Fibroblast of villous mesenchyme (primary cell): Measurements from ENCODE around the gene FOXD1. TPM values are rescaled to one million over a fixed set of nuclear protein-coding genes. Genes with fewer than 3 reads are reported as not detected.

ENCODE experiments used
- DNase-seq: peaks from one replicate; pipeline ENCODE4 v3.0.0-alpha.2; 2010; ENCODE audit warnings: low read depth
- H3K4me3 ChIP-seq: 2 replicates; pipeline ENCODE4 v1.5.1; 2011; ENCODE audit warnings: low read depth, mild to moderate bottlenecking, low read length
- total RNA-seq: library from RNA; depleted of rRNA; stranded (reverse); fragments of >200 nt; gene quantifications from 2 replicates; pipeline ENCODE4 v1.2.3, GENCODE V29; 2012
- TF ChIP-seq, protein P1 (sequence below): IDR thresholded peaks from 2 replicates; pipeline ENCODE4 v1.5.1; 2012; ENCODE audit warnings: low read depth, mild to moderate bottlenecking, low read length; ENCODE audit not compliant: insufficient read depth

Gene FOXD1
- total RNA-seq, 1 donor: 2.2 TPM

DNA sequence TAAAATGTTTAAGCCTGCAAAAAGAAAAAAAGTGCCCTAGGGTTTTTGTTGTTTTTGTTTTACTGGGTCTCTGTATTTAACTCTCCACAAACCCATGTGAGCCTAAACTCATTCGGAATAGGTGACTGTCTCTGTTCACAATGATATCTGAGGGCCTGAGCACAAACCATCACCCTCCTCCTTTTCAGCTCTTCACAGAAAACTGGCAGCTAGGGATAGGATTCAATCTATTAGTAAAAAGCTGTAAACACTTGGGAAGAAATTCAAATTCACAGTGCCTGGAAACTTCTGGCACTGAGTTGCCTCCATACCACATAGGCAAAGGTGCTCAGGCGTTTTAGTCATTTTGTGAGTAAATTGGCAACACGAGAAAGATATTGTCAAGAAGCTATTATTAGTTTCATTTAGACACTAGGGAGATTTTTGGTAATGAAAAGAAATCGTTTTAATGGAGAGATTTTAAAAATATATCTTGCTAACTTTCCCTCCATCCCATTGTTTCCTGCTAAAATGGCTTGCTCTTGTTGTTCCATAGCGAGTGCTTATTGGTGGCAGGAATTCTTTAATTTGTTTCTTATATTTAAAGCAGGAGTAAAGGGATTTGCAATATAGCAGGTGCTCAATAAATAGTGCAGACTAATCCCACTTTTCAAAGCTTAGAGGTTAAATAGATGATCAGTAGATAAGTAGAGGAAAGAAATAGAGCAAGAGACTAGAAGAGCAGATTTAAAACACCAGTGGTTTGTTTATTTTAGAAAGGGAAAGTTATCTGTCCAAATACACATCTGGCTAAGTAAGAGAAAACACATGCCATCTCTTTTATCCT is 9.7 kb downstream of the FOXD1 start:
- no peak overlapping the region for H3K4me3 ChIP-seq
- TF ChIP-seq, protein P1, sequence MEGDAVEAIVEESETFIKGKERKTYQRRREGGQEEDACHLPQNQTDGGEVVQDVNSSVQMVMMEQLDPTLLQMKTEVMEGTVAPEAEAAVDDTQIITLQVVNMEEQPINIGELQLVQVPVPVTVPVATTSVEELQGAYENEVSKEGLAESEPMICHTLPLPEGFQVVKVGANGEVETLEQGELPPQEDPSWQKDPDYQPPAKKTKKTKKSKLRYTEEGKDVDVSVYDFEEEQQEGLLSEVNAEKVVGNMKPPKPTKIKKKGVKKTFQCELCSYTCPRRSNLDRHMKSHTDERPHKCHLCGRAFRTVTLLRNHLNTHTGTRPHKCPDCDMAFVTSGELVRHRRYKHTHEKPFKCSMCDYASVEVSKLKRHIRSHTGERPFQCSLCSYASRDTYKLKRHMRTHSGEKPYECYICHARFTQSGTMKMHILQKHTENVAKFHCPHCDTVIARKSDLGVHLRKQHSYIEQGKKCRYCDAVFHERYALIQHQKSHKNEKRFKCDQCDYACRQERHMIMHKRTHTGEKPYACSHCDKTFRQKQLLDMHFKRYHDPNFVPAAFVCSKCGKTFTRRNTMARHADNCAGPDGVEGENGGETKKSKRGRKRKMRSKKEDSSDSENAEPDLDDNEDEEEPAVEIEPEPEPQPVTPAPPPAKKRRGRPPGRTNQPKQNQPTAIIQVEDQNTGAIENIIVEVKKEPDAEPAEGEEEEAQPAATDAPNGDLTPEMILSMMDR: no peak

DNA sequence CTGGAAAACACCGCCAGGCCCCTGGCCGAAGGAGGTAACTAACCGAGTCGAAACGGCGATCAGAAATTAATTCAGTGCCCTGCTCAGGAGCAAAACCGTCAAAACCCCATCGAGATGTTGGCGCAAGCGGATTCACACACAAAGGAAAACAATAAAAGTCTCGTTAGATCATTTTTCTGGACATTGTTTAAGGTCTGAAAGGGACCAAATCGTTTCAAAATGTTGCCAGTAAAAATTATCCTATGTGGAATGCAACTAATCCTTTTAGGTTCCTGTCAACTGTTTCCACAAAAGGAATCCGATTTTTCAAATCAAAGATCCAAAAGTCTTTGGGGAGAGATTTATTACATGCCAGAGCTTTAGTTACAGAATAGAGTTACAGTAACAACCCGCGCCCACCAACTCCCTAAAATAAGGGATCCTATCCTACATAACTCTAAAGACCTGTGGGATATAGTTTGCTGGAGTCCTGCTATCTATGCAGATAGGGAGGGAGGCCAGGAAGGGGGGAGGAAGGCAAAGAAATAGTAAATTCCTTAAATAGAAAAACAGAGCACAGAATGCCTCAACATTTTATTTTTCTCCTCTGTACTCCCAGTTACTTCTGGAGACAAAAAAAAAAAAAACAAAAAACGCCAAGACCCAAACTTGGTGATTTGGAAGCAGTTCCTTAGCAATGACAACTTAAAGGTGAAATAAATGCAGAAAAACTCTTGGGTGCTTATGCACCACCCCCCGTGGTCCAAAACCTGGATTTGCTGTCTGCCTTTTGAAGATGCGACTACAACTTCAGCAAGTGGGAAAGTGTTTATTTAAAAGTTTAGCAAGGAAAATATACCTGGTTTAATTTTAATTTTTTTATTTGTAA is 10.6 kb downstream of the FOXD1 start:
- H3K4me3 ChIP-seq: peak overlapping the region; percentile 21
- TF ChIP-seq, protein P1: no peak
- no peak for DNase-seq

More for the DNA sequence above, 9.7 kb downstream of the FOXD1 start:
- no peak for DNase-seq

DNA sequence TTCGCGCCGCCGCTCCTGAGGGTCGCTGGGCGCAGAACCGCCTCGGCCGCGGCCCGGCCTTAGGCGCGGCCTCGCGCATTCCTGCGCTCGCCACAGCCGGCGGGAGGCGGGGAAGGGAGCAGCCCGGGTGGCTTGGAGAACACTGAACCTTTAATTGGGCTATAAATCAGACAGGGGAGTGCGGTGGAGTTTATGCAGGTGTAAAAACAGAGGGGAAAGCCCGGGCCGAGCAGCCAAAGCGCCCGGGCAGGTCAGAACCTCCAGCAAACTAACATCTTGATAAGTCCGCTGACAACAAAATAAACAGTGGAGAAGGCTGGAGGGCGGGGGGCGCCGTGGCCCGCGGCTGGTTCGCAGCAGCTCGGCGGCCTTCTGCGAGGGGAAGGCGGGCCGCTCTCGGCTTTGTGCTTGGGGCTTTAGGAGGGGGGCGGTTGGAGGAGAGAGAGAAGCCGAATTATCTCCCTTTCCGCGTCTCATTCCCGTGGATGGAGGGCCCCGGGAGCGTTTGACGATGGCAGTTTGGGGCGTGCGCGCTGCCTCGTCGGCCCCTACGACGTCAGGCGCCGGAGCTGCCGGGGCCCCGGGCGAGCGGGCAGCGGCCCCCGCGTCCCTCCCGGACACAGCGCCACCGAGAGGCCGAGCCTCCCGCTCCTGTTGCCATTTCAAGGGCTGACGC is 11.3 kb downstream of the FOXD1 start:
- peak overlapping the region; percentile 21 for H3K4me3 ChIP-seq
- DNase-seq: peak; percentile 15
- TF ChIP-seq, protein P1: peak; percentile 24

DNA sequence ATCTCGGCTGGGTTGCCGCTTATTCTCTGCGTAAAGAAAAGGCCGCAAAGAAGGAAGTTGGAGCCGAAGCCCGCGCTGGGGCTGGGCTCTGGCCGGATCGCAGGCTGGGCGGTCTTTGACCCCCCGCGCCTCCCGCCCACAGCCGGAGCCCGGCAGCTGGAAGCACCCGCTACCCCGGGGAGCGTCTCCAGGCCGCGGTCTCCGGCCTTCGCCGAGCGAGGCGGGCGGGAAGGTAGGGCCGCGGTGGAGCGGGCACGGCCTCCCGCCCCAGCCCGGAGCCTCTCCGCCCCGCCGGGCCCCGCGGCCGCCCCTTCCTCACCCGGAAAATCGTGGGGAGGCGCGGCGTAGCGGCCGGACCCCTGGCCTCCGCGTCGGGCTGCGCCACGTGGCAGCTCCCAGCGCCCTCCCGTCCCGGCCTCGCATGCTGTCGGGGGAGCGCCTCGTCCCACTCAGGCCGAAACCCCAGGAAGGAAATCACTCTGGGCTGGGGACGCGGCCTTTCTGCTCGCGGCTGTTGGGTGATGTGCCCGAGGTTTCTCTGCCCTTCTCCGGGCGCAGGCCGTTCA is 12.0 kb downstream of the FOXD1 start:
- no peak overlapping the region for H3K4me3 ChIP-seq
- TF ChIP-seq, protein P1: no peak

DNA sequence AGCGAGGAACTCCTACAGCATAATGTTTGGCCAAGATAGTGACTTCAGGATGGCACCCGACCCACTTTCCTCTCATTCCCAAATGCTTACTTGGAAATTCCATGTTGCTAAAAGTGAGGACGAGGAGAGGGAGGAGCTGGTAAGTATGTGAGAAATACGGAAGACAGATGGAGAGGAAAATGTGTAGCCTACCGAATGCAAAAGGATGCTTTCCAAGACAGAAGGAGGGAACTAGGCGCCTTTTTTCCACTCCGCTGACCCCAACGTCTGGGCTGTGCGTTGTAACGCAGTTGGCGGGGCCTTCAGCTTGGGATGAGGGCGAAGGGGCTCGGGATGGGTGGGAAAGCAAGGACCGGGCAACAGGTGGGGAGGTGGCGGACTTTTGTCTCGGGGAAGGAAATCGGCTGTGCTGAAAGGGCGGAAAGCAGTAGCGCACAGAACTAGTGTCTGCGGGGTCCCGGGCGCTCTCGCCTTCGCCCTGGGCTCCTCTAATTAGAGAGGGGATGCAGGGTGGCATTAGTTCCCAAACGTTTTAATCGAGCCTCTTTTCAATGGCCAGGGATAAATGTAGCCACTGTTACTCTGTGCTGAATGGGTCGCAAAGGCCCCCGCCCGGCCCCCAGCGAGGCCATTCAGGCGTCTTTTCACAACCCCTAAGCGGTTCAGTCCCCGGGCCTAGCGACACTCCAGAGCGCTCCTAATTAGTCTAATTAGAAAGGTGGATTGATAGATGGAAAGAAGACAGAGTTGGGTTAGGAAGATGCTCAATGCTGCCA is 12.6 kb downstream of the FOXD1 start:
- TF ChIP-seq, protein P1: no peak
- DNase-seq: no peak
- H3K4me3 ChIP-seq: no peak overlapping the region

More for the DNA sequence above, 12.0 kb downstream of the FOXD1 start:
- DNase-seq: no peak

DNA sequence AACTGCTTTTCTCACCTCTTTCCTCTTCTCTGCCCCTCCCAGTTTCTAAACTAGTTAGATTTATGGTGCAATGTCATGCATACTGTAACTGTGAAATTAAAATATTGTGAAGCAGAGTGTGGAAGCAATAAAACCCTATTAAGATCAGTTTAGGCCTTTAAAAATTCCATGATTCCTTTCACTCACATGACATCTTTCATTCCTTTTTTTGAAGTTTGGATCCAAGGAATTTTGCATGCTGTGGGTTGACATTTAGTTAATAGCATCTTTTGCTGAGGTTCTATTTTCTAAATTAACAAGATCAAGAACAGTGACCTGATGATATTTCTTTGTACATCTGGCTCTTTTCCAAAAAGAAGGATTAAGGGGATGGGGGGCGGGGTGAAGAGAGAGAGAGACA is 13.7 kb downstream of the FOXD1 start:
- no peak overlapping the region for H3K4me3 ChIP-seq
- TF ChIP-seq, protein P1: no peak
- DNase-seq: no peak
